Measurements from ENCODE around the gene ADRB1.

GRCh38 chr10:114058297-114058696, 14.6 kb downstream of the ADRB1 start:
- TF ChIP-seq POLR2A (IDR thresholded peaks at IDR 0.05): no peak
- TF ChIP-seq, protein P1, sequence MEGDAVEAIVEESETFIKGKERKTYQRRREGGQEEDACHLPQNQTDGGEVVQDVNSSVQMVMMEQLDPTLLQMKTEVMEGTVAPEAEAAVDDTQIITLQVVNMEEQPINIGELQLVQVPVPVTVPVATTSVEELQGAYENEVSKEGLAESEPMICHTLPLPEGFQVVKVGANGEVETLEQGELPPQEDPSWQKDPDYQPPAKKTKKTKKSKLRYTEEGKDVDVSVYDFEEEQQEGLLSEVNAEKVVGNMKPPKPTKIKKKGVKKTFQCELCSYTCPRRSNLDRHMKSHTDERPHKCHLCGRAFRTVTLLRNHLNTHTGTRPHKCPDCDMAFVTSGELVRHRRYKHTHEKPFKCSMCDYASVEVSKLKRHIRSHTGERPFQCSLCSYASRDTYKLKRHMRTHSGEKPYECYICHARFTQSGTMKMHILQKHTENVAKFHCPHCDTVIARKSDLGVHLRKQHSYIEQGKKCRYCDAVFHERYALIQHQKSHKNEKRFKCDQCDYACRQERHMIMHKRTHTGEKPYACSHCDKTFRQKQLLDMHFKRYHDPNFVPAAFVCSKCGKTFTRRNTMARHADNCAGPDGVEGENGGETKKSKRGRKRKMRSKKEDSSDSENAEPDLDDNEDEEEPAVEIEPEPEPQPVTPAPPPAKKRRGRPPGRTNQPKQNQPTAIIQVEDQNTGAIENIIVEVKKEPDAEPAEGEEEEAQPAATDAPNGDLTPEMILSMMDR (IDR thresholded peaks at IDR 0.05): no peak
